Measurements from ENCODE around the gene AGPAT1.

AGPAT1 gene

GRCh38 chr6:32183483-32184083 is 7.7 kb upstream of the AGPAT1 start:
- TF ChIP-seq CTCF (conservative IDR thresholded peaks at IDR 0.05; ENCODE audit: low read depth, low read length): no peak
- H3K4me3 ChIP-seq (ENCODE audit: low read length): no peak overlapping the region
- DNase-seq (ENCODE audit: low read depth): no peak

GRCh38 chr6:32183030-32183429 is 7.1 kb upstream of the AGPAT1 start:
- DNase-seq (ENCODE audit: low read depth): no peak
- TF ChIP-seq CTCF (conservative IDR thresholded peaks at IDR 0.05; ENCODE audit: low read depth, low read length): no peak
- H3K4me3 ChIP-seq (ENCODE audit: low read length): no peak overlapping the region

- no peak for DNase-seq (ENCODE audit: low read depth)
- no peak overlapping the region for H3K4me3 ChIP-seq (ENCODE audit: low read length)
- no peak for TF ChIP-seq CTCF (conservative IDR thresholded peaks at IDR 0.05; ENCODE audit: low read depth, low read length)
Observed at GRCh38 chr6:32182555-32182981, 6.7 kb upstream of the AGPAT1 start.

- no peak for TF ChIP-seq CTCF (conservative IDR thresholded peaks at IDR 0.05; ENCODE audit: low read depth, low read length)
- H3K4me3 ChIP-seq (ENCODE audit: low read length): no peak overlapping the region
- no peak for DNase-seq (ENCODE audit: low read depth)
Observed at GRCh38 chr6:32181915-32182529, 6.1 kb upstream of the AGPAT1 start.

- no peak for TF ChIP-seq CTCF (conservative IDR thresholded peaks at IDR 0.05; ENCODE audit: low read depth, low read length)
- no peak for DNase-seq (ENCODE audit: low read depth)
- no peak overlapping the region for H3K4me3 ChIP-seq (ENCODE audit: low read length)
Observed at GRCh38 chr6:32181148-32181702, 5.3 kb upstream of the AGPAT1 start.

- H3K4me3 ChIP-seq (ENCODE audit: low read length): no peak overlapping the region
- no peak for DNase-seq (ENCODE audit: low read depth)
- TF ChIP-seq CTCF (conservative IDR thresholded peaks at IDR 0.05; ENCODE audit: low read depth, low read length): no peak
Observed at GRCh38 chr6:32179766-32180405, 4.0 kb upstream of the AGPAT1 start.

Measured in retinal pigment epithelial cell (primary cell).